Nucleus accumbens (tissue), 56 donors: ENCODE results near the gene SURF4.

Experiments used
- DNase-seq, 56 donors: peaks; one replicate each; lab custom pipeline; 2025; lab: John Stamatoyannopoulos, UW

The SURF4 gene

GRCh38 chr9:133375724-133376654, at the start of gene SURF4, which contains the start of gene STKLD1:
SURF4 (minus strand) TSS chr9:133376060; CDS start chr9:133375969, 91 bp downstream.
STKLD1 (plus strand) TSS chr9:133376366; CDS start chr9:133376474, 108 bp downstream.
- DNase-seq, result peak in 55 of 56 donors; percentile 50 to 98 (median 90)

- no peak for DNase-seq
These were observed 49.3 kb upstream of the SURF4 start for GRCh38 chr9:133425049-133425632.

- DNase-seq, result no peak
These were observed 48.3 kb upstream of the SURF4 start for GRCh38 chr9:133424187-133424586.

GRCh38 chr9:133423216-133423615, 47.4 kb upstream of the SURF4 start:
- no peak for DNase-seq

- no peak for DNase-seq
These were observed 46.0 kb upstream of the SURF4 start, which contains the start of gene ADAMTS13 for GRCh38 chr9:133421615-133422542. ADAMTS13 (plus strand) TSS chr9:133422367; CDS start chr9:133422444, 77 bp downstream.

- no peak for DNase-seq
These were observed 44.5 kb upstream of the SURF4 start for GRCh38 chr9:133420392-133420827.

- DNase-seq, result no peak
These were observed 43.1 kb upstream of the SURF4 start for GRCh38 chr9:133419005-133419404.

GRCh38 chr9:133417541-133418461, 41.9 kb upstream of the SURF4 start, which contains the start of gene REXO4:
REXO4 (minus strand) TSS chr9:133418010; CDS start chr9:133417844, 166 bp downstream.
- DNase-seq, result peak in 55 of 56 donors; percentile 31 to 94 (median 79)

GRCh38 chr9:133415170-133415569, 39.3 kb upstream of the SURF4 start:
- no peak for DNase-seq

GRCh38 chr9:133408042-133408441, 32.2 kb upstream of the SURF4 start:
- no peak for DNase-seq

- DNase-seq, result peak in 50 of 56 donors; percentile 8 to 76 (median 51)
These were observed 30.8 kb upstream of the SURF4 start for GRCh38 chr9:133406480-133407307.

- DNase-seq, result no peak
These were observed 29.9 kb upstream of the SURF4 start for GRCh38 chr9:133405508-133406438.

GRCh38 chr9:133404454-133405002, 28.7 kb upstream of the SURF4 start:
- no peak for DNase-seq

- DNase-seq, result no peak
These were observed 28.1 kb upstream of the SURF4 start for GRCh38 chr9:133403766-133404453.

- DNase-seq, result no peak
These were observed 26.8 kb upstream of the SURF4 start for GRCh38 chr9:133402689-133403088.

GRCh38 chr9:133401588-133401987, 25.7 kb upstream of the SURF4 start:
- no peak for DNase-seq
